PC-3 (cell line): ENCODE measurements around the gene DRD2.

Experiments used
- EZH2 ChIP-seq: fragments of 300-600 bp; sonication (generic); IDR thresholded peaks from one replicate; pipeline ENCODE4 v1.6.1; 2017; ENCODE audit warnings: antibody characterized with exemption, mild to moderate bottlenecking, low read length; ENCODE audit not compliant: unreplicated experiment
- TF ChIP-seq, protein P1 (sequence below): fragments of 300-600 bp; sonication (generic); conservative IDR thresholded peaks from 2 replicates; pipeline ENCODE4 v1.5.1; 2017; ENCODE audit warnings: antibody characterized with exemption, low read depth, mild to moderate bottlenecking, low read length

DNA sequence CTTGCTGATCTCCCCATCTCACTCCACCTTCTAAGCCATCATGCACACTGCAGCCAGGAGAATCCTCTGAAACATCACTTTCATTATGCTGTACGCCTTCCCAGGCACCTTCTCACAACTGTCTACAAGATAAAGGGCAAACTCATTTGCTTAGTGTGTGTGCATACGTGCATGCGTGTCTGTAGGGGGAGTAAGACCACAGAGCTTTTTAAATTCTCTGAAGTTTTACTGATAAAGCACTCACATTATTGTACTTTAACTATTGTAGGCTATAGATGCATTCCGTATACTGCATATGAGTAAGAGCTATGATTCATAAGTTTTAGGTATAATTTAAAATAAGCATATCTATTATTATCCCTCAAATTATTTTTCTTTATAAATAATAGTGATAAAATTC lies 102.9 kb downstream of the DRD2 start:
- TF ChIP-seq, protein P1, sequence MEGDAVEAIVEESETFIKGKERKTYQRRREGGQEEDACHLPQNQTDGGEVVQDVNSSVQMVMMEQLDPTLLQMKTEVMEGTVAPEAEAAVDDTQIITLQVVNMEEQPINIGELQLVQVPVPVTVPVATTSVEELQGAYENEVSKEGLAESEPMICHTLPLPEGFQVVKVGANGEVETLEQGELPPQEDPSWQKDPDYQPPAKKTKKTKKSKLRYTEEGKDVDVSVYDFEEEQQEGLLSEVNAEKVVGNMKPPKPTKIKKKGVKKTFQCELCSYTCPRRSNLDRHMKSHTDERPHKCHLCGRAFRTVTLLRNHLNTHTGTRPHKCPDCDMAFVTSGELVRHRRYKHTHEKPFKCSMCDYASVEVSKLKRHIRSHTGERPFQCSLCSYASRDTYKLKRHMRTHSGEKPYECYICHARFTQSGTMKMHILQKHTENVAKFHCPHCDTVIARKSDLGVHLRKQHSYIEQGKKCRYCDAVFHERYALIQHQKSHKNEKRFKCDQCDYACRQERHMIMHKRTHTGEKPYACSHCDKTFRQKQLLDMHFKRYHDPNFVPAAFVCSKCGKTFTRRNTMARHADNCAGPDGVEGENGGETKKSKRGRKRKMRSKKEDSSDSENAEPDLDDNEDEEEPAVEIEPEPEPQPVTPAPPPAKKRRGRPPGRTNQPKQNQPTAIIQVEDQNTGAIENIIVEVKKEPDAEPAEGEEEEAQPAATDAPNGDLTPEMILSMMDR: peak; percentile 44
- no peak for TF ChIP-seq EZH2
